Measurements from ENCODE around the gene MPC1. TPM values are rescaled to one million over a fixed set of nuclear protein-coding genes. Genes with fewer than 3 reads are reported as not detected.

The MPC1 gene
- 30.5 and 31.8 TPM in 2 replicates for total RNA-seq

GRCh38 chr6:166382933-166383801 is at the start of gene MPC1:
MPC1 (minus strand) TSS chr6:166382940; CDS start chr6:166382876, 64 bp downstream.

DNA sequence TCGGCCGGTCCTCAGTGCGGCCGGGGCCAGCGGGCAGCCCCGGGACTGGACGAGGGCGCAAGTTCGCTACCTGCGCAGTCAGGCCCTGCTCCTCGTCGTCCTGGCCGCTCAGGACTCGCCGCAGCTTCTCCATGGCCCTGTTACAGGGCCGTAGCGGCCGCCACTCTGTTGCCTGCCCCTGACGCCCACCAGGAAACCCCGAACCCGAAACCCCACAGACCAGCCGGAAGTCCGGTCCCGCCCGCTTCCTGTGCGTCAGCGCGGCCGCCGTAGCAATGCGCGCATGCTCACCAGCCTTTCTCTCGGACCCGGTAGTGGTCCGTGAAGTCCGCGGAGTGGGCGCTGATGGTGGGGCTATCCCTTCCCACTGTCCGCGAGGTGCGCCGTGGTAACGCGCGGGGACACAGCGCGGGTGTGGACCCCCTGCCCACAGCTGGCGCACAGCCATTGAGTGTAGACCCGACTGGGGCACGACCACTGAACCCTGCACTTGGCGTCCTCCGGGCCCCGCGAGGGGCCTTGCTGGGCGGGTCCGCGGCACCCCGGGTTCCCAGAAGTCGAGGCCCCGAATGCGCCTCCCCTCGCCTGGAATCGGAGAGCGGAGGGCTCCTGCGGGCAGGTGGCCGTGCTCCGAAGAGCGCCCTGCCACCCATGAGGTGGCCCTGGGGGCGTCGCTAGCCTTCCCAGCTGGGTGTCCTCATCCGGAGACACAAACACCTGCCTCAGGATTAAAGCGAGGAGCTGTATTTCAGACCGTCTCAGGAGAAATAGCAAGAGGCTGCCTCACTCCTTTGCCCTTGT is 40.2 kb downstream of the MPC1 start, which contains the start of gene SFT2D1:
SFT2D1 (minus strand) TSS at position 197 of the 801 bp plus-strand sequence; CDS start at position 133, 64 bp downstream.

Other genes with a start within 250 kb of the MPC1 start
- gene TBXT, start 215.1 kb downstream of the MPC1 start, total RNA-seq: not detected in 2 replicates
- not detected in 2 replicates for gene PRR18, start 74.5 kb downstream of the MPC1 start, total RNA-seq
- gene SFT2D1, start 40.4 kb downstream of the MPC1 start, total RNA-seq: 35.7 and 43.6 TPM in 2 replicates
- 1.6 and 2.4 TPM in 2 replicates for gene RAMACL, start 203.7 kb upstream of the MPC1 start, total RNA-seq
- gene RPS6KA2, start 244.3 kb upstream of the MPC1 start, total RNA-seq: 68.8 and 74.4 TPM in 2 replicates